ENCODE results near the gene NFIX.

The NFIX gene

GRCh38 chr19:13031917-13032623, 36.8 kb downstream of the NFIX start:
- Histone ChIP-seq H3K4me3 (ENCODE audit: low read length) (no peak overlapping the region), H3K36me3 (ENCODE audit: insufficient read depth, low read depth, low read length) (no peaks in the 10 kb centered on the region), H3K9me3 (ENCODE audit: insufficient read depth, low read depth, low read length) (no peaks in the 10 kb centered on the region), H3K27ac (ENCODE audit: low read length) (no peak overlapping the region), H3K4me1 (ENCODE audit: insufficient read depth, low read length) (no peaks in the 10 kb centered on the region; the same call in 1 of the 2 replicates), H3K9ac (ENCODE audit: low read depth, low read length) (no peak overlapping the region), H3K27me3 (ENCODE audit: insufficient read depth, low read length) (peaks cover 100% of the 10 kb centered on the region)

GRCh38 chr19:13032837-13033236, 37.6 kb downstream of the NFIX start:
- Histone ChIP-seq H3K9me3 (ENCODE audit: insufficient read depth, low read depth, low read length) (no peaks in the 10 kb centered on the region), H3K4me1 (ENCODE audit: insufficient read depth, low read length) (no peaks in the 10 kb centered on the region; the same call in 1 of the 2 replicates), H3K27ac (ENCODE audit: low read length) (no peak overlapping the region), H3K4me3 (ENCODE audit: low read length) (no peak overlapping the region), H3K27me3 (ENCODE audit: insufficient read depth, low read length) (peaks cover 100% of the 10 kb centered on the region), H3K36me3 (ENCODE audit: insufficient read depth, low read depth, low read length) (no peaks in the 10 kb centered on the region), H3K9ac (ENCODE audit: low read depth, low read length) (no peak overlapping the region)

GRCh38 chr19:13033244-13033643, 38.0 kb downstream of the NFIX start:
- Histone ChIP-seq H3K9ac (ENCODE audit: low read depth, low read length) (no peak overlapping the region), H3K4me1 (ENCODE audit: insufficient read depth, low read length) (no peaks in the 10 kb centered on the region; the same call in 1 of the 2 replicates), H3K27me3 (ENCODE audit: insufficient read depth, low read length) (peaks cover 100% of the 10 kb centered on the region), H3K36me3 (ENCODE audit: insufficient read depth, low read depth, low read length) (no peaks in the 10 kb centered on the region), H3K4me3 (ENCODE audit: low read length) (no peak overlapping the region), H3K9me3 (ENCODE audit: insufficient read depth, low read depth, low read length) (no peaks in the 10 kb centered on the region), H3K27ac (ENCODE audit: low read length) (no peak overlapping the region)

GRCh38 chr19:13033819-13034611, 38.7 kb downstream of the NFIX start:
- H3K27me3 ChIP-seq (ENCODE audit: insufficient read depth, low read length) = peaks cover 100% of the 10 kb centered on the region

GRCh38 chr19:13034636-13035035, 39.4 kb downstream of the NFIX start:
- no peak overlapping the region for H3K4me3 ChIP-seq (ENCODE audit: low read length)
- peaks cover 100% of the 10 kb centered on the region for H3K27me3 ChIP-seq (ENCODE audit: insufficient read depth, low read length)
- H3K9ac ChIP-seq (ENCODE audit: low read depth, low read length) = no peak overlapping the region
- no peaks in the 10 kb centered on the region; the same call in 1 of the 2 replicates for H3K4me1 ChIP-seq (ENCODE audit: insufficient read depth, low read length)
- H3K27ac ChIP-seq (ENCODE audit: low read length) = no peak overlapping the region
- H3K9me3 ChIP-seq (ENCODE audit: insufficient read depth, low read depth, low read length) = no peaks in the 10 kb centered on the region
- no peaks in the 10 kb centered on the region for H3K36me3 ChIP-seq (ENCODE audit: insufficient read depth, low read depth, low read length)

More at GRCh38 chr19:13033819-13034611, 38.7 kb downstream of the NFIX start:
- Histone ChIP-seq H3K9ac (ENCODE audit: low read depth, low read length) (no peak overlapping the region), H3K27ac (ENCODE audit: low read length) (no peak overlapping the region), H3K9me3 (ENCODE audit: insufficient read depth, low read depth, low read length) (no peaks in the 10 kb centered on the region), H3K4me3 (ENCODE audit: low read length) (no peak overlapping the region), H3K4me1 (ENCODE audit: insufficient read depth, low read length) (no peaks in the 10 kb centered on the region; the same call in 1 of the 2 replicates), H3K36me3 (ENCODE audit: insufficient read depth, low read depth, low read length) (no peaks in the 10 kb centered on the region)

- Histone ChIP-seq H3K27me3 (ENCODE audit: insufficient read depth, low read length) (peaks cover 100% of the 10 kb centered on the region), H3K9me3 (ENCODE audit: insufficient read depth, low read depth, low read length) (no peaks in the 10 kb centered on the region), H3K4me3 (ENCODE audit: low read length) (no peak overlapping the region), H3K36me3 (ENCODE audit: insufficient read depth, low read depth, low read length) (no peaks in the 10 kb centered on the region), H3K27ac (ENCODE audit: low read length) (no peak overlapping the region), H3K9ac (ENCODE audit: low read depth, low read length) (no peak overlapping the region), H3K4me1 (ENCODE audit: insufficient read depth, low read length) (no peaks in the 10 kb centered on the region; the same call in 1 of the 2 replicates)
Observed at GRCh38 chr19:13035820-13036365, 40.6 kb downstream of the NFIX start.

GRCh38 chr19:13036366-13036976, 41.2 kb downstream of the NFIX start:
- H3K27me3 ChIP-seq (ENCODE audit: insufficient read depth, low read length) = peaks cover 99% of the 10 kb centered on the region
- H3K4me3 ChIP-seq (ENCODE audit: low read length) = no peak overlapping the region
- H3K9me3 ChIP-seq (ENCODE audit: insufficient read depth, low read depth, low read length) = no peaks in the 10 kb centered on the region
- H3K36me3 ChIP-seq (ENCODE audit: insufficient read depth, low read depth, low read length) = no peaks in the 10 kb centered on the region
- H3K27ac ChIP-seq (ENCODE audit: low read length) = no peak overlapping the region
- no peak overlapping the region for H3K9ac ChIP-seq (ENCODE audit: low read depth, low read length)
- no peaks in the 10 kb centered on the region; the same call in 1 of the 2 replicates for H3K4me1 ChIP-seq (ENCODE audit: insufficient read depth, low read length)

GRCh38 chr19:13037161-13037560, 41.9 kb downstream of the NFIX start:
- no peak overlapping the region for H3K27ac ChIP-seq (ENCODE audit: low read length)
- no peaks in the 10 kb centered on the region for H3K36me3 ChIP-seq (ENCODE audit: insufficient read depth, low read depth, low read length)

GRCh38 chr19:13037731-13038130, 42.5 kb downstream of the NFIX start:
- Histone ChIP-seq H3K4me3 (ENCODE audit: low read length) (no peak overlapping the region), H3K36me3 (ENCODE audit: insufficient read depth, low read depth, low read length) (no peaks in the 10 kb centered on the region), H3K4me1 (ENCODE audit: insufficient read depth, low read length) (no peaks in the 10 kb centered on the region; the same call in 1 of the 2 replicates), H3K27me3 (ENCODE audit: insufficient read depth, low read length) (peaks cover 96% of the 10 kb centered on the region), H3K9ac (ENCODE audit: low read depth, low read length) (no peak overlapping the region), H3K9me3 (ENCODE audit: insufficient read depth, low read depth, low read length) (no peaks in the 10 kb centered on the region), H3K27ac (ENCODE audit: low read length) (no peak overlapping the region)

More at GRCh38 chr19:13037161-13037560, 41.9 kb downstream of the NFIX start:
- Histone ChIP-seq H3K9ac (ENCODE audit: low read depth, low read length) (no peak overlapping the region), H3K9me3 (ENCODE audit: insufficient read depth, low read depth, low read length) (no peaks in the 10 kb centered on the region), H3K27me3 (ENCODE audit: insufficient read depth, low read length) (peaks cover 96% of the 10 kb centered on the region), H3K4me3 (ENCODE audit: low read length) (no peak overlapping the region), H3K4me1 (ENCODE audit: insufficient read depth, low read length) (no peaks in the 10 kb centered on the region; the same call in 1 of the 2 replicates)

- no peaks in the 10 kb centered on the region for H3K9me3 ChIP-seq (ENCODE audit: insufficient read depth, low read depth, low read length)
- no peaks in the 10 kb centered on the region for H3K36me3 ChIP-seq (ENCODE audit: insufficient read depth, low read depth, low read length)
- no peak overlapping the region for H3K9ac ChIP-seq (ENCODE audit: low read depth, low read length)
- peaks cover 96% of the 10 kb centered on the region for H3K27me3 ChIP-seq (ENCODE audit: insufficient read depth, low read length)
- H3K27ac ChIP-seq (ENCODE audit: low read length) = no peak overlapping the region
- H3K4me3 ChIP-seq (ENCODE audit: low read length) = no peak overlapping the region
- H3K4me1 ChIP-seq (ENCODE audit: insufficient read depth, low read length) = no peaks in the 10 kb centered on the region; the same call in 1 of the 2 replicates
Observed at GRCh38 chr19:13038306-13039210, 43.3 kb downstream of the NFIX start.

Measured in iPS-20b (cell line).